DOHH2 (cell line): Measurements from ENCODE around the gene CDK14.

Experiments used
- CTCF ChIP-seq: fragments of 200-600 bp; sonication (generic); IDR thresholded peaks from one replicate; pipeline ENCODE4 v1.5.1; 2014; ENCODE audit warnings: antibody characterized with exemption, mild to moderate bottlenecking, low read depth, low read length; ENCODE audit not compliant: poor library complexity, severe bottlenecking
- EZH2phosphoT487 ChIP-seq: fragments of 200-600 bp; sonication (generic); IDR thresholded peaks from 2 replicates; pipeline ENCODE4 v1.6.1; 2017; ENCODE audit warnings: borderline replicate concordance, mild to moderate bottlenecking, antibody characterized with exemption, low read length, moderate library complexity, mixed read lengths

GRCh38 chr7:91050677-91051076 is 454.6 kb downstream of the CDK14 start:
- no peak for TF ChIP-seq EZH2phosphoT487
- no peak for TF ChIP-seq CTCF
